Measurements from ENCODE around the gene RUNX1.

RUNX1 gene

DNA sequence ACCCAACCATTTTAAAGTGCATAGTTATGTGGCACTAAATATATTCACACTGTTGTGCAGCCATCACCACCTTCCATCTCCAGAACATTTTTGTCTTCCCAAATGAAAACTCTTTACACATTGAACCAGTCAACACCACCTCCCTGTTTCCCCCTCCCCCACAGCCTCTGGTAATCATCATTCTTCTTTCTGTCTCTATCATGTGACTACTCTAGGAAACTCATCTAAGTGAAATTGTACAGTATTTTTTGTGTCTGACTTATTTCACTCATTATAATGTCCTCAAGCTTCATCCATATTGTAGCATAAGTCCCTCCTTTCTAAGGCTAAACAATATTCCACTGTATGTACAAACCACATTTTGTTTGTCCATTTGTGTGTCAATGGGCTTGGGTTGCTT is 128.0 kb downstream of the RUNX1 start:
- Mint-ChIP-seq H3K27me3 (no peaks in the 10 kb centered on the region), H3K36me3 (ENCODE audit: low read depth) (peaks cover 51% of the 10 kb centered on the region), H3K4me3 (no peak overlapping the region), H3K4me1 (ENCODE audit: low read depth) (peaks cover 53% of the 10 kb centered on the region), H3K9me3 (peaks cover 8% of the 10 kb centered on the region), H3K27ac (no peak overlapping the region)
- intact Hi-C loops (cut with micrococcal nuclease), result no loop called here

DNA sequence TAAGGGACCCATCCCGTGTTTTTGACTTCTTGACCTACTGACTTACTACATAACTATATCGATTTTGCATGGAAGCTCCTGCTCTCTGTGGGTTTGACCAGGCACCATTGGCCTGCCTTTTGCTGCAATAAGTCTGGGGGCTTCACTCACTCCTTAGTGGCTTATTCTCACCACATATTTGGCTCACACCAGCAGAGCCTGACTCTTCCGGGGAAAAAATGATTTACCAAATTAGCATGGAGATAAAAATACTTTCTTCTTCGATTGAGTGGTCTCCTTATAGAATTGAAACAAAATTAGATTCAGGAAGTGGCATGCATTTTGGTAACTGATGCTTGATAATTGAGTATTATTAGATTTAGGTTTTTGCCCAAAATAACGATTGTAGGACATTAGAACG is 129.7 kb downstream of the RUNX1 start:
- H3K9me3 Mint-ChIP-seq, result peaks cover 6% of the 10 kb centered on the region
- H3K4me3 Mint-ChIP-seq, result no peak overlapping the region
- intact Hi-C loops (cut with micrococcal nuclease), result loop anchor here (10.0 kb wide), 1 partner anchor 45 kb away; no protein-coding TSS in a partner anchor
- H3K36me3 Mint-ChIP-seq (ENCODE audit: low read depth), result peaks cover 51% of the 10 kb centered on the region
- no peak overlapping the region for H3K27ac Mint-ChIP-seq
- H3K4me1 Mint-ChIP-seq (ENCODE audit: low read depth), result peaks cover 53% of the 10 kb centered on the region
- H3K27me3 Mint-ChIP-seq, result no peaks in the 10 kb centered on the region

- intact Hi-C loops (cut with micrococcal nuclease), result loop anchor here (10.0 kb wide), 1 partner anchor 48 kb away; no protein-coding TSS in a partner anchor
- Mint-ChIP-seq H3K9me3 (no peaks in the 10 kb centered on the region), H3K36me3 (ENCODE audit: low read depth) (peaks cover 37% of the 10 kb centered on the region), H3K27me3 (no peaks in the 10 kb centered on the region), H3K4me1 (ENCODE audit: low read depth) (peaks cover 63% of the 10 kb centered on the region), H3K27ac (no peak overlapping the region), H3K4me3 (no peak overlapping the region)
Measured at GRCh38 chr21:34916446-34916845, 132.7 kb downstream of the RUNX1 start.

DNA sequence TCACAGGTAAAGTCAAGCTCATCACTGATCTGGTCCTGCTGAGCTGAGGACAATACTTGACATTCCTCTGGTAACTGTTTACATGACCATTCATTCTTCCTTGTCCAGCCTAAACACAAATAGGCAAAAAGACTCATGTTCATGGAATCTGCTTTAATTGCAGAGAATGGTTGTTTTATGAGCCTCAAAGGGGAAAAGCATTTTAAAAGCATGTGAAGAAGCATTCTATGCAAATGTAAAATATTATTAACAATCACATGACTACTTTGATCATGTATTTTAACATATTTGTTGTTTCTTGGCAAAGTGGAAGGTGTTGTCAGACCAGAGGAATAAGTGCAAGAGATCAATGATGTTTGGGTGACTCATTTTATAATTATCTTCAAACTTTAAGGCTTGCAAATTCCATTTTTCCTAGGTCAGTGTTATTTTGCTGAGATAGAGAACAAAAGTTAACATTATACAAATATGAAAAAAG is 133.7 kb downstream of the RUNX1 start:
- Mint-ChIP-seq H3K27me3 (no peaks in the 10 kb centered on the region), H3K36me3 (ENCODE audit: low read depth) (peaks cover 31% of the 10 kb centered on the region), H3K27ac (no peak overlapping the region), H3K9me3 (no peaks in the 10 kb centered on the region), H3K4me3 (no peak overlapping the region), H3K4me1 (ENCODE audit: low read depth) (peaks cover 67% of the 10 kb centered on the region)
- intact Hi-C loops (cut with micrococcal nuclease), result loop anchor here (10.0 kb wide), 1 partner anchor 49 kb away; no protein-coding TSS in a partner anchor

GRCh38 chr21:34914239-34914638 is 134.9 kb downstream of the RUNX1 start:
- Mint-ChIP-seq H3K27ac (no peak overlapping the region), H3K36me3 (ENCODE audit: low read depth) (peaks cover 34% of the 10 kb centered on the region), H3K4me3 (no peak overlapping the region), H3K9me3 (no peaks in the 10 kb centered on the region), H3K4me1 (ENCODE audit: low read depth) (peaks cover 79% of the 10 kb centered on the region), H3K27me3 (no peaks in the 10 kb centered on the region)
- intact Hi-C loops (cut with micrococcal nuclease), result loop anchor here (10.0 kb wide), 1 partner anchor 51 kb away; no protein-coding TSS in a partner anchor

DNA sequence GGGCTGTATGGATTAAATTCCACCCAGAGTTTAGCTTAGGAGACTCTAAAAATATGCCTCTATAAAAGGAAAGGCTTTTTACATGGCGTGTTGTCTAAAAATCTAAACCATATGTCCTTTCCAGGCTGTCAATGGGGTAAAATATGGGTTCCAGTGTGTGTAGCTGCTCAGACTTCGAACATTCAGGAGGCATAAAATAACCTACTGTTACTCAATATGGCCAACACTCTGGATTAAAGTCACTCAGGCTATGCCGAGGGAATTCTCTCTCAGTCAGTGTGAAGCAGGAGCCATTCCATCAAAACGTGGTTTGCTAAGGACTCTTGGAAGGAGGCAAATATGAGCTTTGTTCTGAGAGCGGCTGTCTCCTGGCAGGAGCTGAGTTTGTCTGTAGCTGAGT is 135.3 kb downstream of the RUNX1 start:
- H3K27ac Mint-ChIP-seq, result no peak overlapping the region
- H3K9me3 Mint-ChIP-seq, result no peaks in the 10 kb centered on the region
- intact Hi-C loops (cut with micrococcal nuclease), result loop anchor here (10.0 kb wide), 1 partner anchor 51 kb away; no protein-coding TSS in a partner anchor
- H3K27me3 Mint-ChIP-seq, result no peaks in the 10 kb centered on the region
- H3K36me3 Mint-ChIP-seq (ENCODE audit: low read depth), result peaks cover 32% of the 10 kb centered on the region
- H3K4me1 Mint-ChIP-seq (ENCODE audit: low read depth), result peaks cover 83% of the 10 kb centered on the region
- H3K4me3 Mint-ChIP-seq, result no peak overlapping the region

DNA sequence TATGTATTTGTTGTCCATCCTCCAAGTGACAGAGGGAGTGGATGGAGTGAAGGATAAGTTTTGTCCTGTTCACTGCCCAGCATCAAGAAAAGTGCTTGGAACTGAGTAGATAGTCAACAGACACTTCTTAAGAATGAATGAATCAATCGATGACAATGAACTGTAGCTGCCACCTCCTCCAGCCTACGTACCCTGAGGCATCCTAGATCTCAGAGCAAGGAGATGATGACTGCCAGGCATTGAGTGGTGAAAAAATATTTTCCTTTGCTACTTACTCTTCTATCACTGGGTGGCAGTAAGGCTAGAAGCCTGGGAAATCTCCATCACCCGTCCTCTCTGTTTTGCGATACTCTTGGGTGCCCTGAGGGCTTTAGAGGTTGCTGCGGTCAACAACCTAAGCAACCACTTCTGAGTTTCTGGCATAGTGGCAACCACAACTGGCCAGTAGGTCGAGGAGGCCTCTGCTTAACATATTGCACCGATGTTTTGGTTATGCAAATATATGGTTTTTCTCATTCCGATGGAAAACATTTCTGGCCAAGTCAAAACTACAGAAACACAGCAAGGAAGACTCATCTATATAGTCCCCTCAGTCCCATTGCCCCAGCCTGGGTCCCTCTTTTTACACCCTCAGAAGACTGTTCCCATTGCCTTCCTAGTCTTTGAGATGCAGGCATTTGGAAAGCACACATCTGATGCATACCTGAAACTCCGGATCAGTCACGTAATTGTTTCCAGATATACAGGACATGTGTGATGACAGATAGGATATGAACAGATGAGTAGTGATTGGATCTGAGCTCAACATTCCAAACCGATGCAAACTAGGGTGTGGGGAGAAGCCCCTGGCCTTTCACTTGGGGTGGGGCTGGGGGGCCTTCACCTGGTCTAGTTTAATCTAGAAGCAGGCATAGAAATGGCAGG is 136.8 kb downstream of the RUNX1 start:
- Mint-ChIP-seq H3K4me1 (ENCODE audit: low read depth) (peaks cover 93% of the 10 kb centered on the region), H3K27me3 (no peaks in the 10 kb centered on the region), H3K36me3 (ENCODE audit: low read depth) (peaks cover 26% of the 10 kb centered on the region), H3K4me3 (no peak overlapping the region), H3K9me3 (no peaks in the 10 kb centered on the region), H3K27ac (no peak overlapping the region)
- intact Hi-C loops (cut with micrococcal nuclease), result loop anchor here (10.0 kb wide), 1 partner anchor 53 kb away; no protein-coding TSS in a partner anchor

DNA sequence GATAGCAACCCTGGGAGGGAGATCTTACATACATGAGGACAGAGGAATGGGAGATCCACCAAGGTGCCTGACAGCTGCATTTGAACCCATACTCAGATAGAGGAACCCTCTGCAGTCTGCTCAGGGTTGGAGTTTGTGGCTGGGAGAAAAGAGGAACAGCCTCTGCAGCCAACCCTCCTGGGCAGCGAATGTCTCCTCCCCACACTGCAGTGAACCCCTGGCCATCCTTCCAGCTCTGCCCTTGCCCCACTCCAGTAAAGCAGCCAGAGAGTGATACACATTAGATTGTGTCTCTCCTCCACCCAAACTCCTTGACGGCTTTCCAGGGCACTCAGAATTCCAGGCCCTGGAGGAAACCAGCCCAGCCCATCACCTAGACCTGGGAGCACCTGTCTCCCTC is 137.7 kb downstream of the RUNX1 start:
- Mint-ChIP-seq H3K27ac (no peak overlapping the region), H3K9me3 (no peaks in the 10 kb centered on the region), H3K36me3 (ENCODE audit: low read depth) (peaks cover 17% of the 10 kb centered on the region), H3K4me1 (ENCODE audit: low read depth) (peaks cover 91% of the 10 kb centered on the region), H3K27me3 (no peaks in the 10 kb centered on the region), H3K4me3 (no peak overlapping the region)
- intact Hi-C loops (cut with micrococcal nuclease), result loop anchor here (10.0 kb wide), 1 partner anchor 53 kb away; no protein-coding TSS in a partner anchor

DNA sequence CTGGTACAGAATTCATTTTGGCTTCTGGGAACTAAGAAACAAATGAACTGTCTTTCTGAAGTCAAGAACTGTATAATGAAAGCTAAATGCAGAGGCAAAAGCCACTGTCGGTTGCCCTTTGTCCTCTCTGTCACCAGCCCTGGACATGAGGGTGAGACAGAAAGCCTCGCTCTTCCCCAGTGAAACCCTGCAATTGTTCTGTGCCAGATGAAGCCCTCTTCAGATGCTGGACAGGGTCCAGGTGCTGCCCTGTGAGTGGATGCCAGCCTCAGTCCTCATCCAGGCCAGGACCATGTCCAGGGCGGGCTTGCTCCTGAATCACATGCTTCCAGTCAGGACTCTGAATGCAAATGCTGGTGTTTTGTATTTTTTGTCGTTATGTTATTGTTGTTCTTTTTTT is 138.7 kb downstream of the RUNX1 start:
- Mint-ChIP-seq H3K4me1 (ENCODE audit: low read depth) (peaks cover 90% of the 10 kb centered on the region), H3K36me3 (ENCODE audit: low read depth) (peaks cover 14% of the 10 kb centered on the region), H3K4me3 (no peak overlapping the region), H3K9me3 (no peaks in the 10 kb centered on the region), H3K27me3 (no peaks in the 10 kb centered on the region), H3K27ac (peak overlapping the region; percentile 65)
- intact Hi-C loops (cut with micrococcal nuclease), result loop anchor here (10.0 kb wide), 1 partner anchor 54 kb away; no protein-coding TSS in a partner anchor

GRCh38 chr21:34909492-34910292 is 139.4 kb downstream of the RUNX1 start:
- no peaks in the 10 kb centered on the region for H3K9me3 Mint-ChIP-seq
- H3K4me1 Mint-ChIP-seq (ENCODE audit: low read depth), result peaks cover 90% of the 10 kb centered on the region
- H3K27me3 Mint-ChIP-seq, result no peaks in the 10 kb centered on the region
- intact Hi-C loops (cut with micrococcal nuclease), result loop anchor here (10.0 kb wide), 1 partner anchor 55 kb away; no protein-coding TSS in a partner anchor
- H3K4me3 Mint-ChIP-seq, result no peak overlapping the region
- H3K27ac Mint-ChIP-seq, result peak overlapping the region; percentile 65
- peaks cover 14% of the 10 kb centered on the region for H3K36me3 Mint-ChIP-seq (ENCODE audit: low read depth)

- Mint-ChIP-seq H3K4me3 (peak overlapping the region; percentile 7), H3K27me3 (no peaks in the 10 kb centered on the region), H3K36me3 (ENCODE audit: low read depth) (peaks cover 14% of the 10 kb centered on the region), H3K4me1 (ENCODE audit: low read depth) (peaks cover 81% of the 10 kb centered on the region), H3K9me3 (no peaks in the 10 kb centered on the region), H3K27ac (peak overlapping the region; percentile 50)
- intact Hi-C loops (cut with micrococcal nuclease), result no loop called here
Measured at GRCh38 chr21:34908419-34909055, 140.6 kb downstream of the RUNX1 start.

DNA sequence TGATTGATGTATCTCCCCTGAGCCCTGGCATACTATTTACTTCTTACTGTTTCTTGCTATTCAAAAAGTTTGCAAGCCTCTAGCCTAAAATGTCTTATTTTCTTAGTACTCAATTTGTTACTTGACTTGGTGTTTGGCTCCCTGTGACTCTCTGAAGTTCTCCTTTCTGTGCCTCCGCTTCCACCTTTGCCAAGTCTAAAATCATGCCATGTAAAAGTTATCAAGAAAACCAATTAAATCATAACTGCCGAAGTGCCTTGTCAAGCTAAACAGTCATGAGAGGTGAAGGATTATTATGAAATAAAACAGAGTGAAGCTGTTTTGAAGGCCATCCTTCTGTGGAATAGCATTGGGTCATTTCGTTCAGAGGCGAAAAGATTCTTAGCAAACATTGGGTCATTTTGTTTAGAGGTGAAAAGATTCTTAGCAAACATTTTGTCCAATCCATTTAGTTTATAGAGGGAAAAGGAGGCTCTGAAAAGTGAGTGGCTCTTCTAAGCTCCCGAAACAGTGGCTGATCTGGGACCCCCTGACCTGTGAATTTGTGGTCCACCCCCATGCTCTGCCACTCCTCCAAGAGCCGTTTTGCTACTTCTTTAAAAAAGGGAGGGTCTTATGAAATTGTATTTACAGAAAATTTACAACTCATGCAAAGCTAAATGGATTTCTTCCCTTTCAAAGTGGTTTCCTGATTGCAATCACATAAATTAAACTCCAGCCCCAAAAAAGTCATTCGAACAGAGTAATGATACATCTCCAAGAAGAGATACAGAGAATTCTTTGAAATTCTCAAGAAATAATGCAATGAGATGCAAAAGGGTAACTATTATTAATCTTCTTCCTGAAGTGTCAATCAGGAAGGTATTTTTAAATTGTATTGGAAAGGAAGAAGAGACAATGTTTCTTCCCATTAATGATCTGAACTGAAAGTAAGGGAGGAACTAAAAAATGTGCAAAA is 141.4 kb downstream of the RUNX1 start:
- Mint-ChIP-seq H3K27me3 (no peaks in the 10 kb centered on the region), H3K9me3 (no peaks in the 10 kb centered on the region), H3K4me1 (ENCODE audit: low read depth) (peaks cover 73% of the 10 kb centered on the region), H3K27ac (peak overlapping the region; percentile 50), H3K4me3 (peak overlapping the region; percentile 7), H3K36me3 (ENCODE audit: low read depth) (peaks cover 8% of the 10 kb centered on the region)
- intact Hi-C loops (cut with micrococcal nuclease), result no loop called here
